H54 (cell line): ENCODE data around the gene FANCD2OS.

ENCODE experiments used
- DNase-seq: peaks from one replicate; pipeline ENCODE4 v3.0.0; 2011; ENCODE audit warnings: low spot score, mixed read lengths; ENCODE audit not compliant: insufficient read length
- FAIRE-seq: peaks from 3 replicates; lab custom pipeline; 2011; peaks lifted over from hg19 to GRCh38; lab: Jason Lieb, UNC
- POLR2A ChIP-seq: IDR thresholded peaks from 2 replicates; pipeline ENCODE4 v1.6.1; 2011; ENCODE audit warnings: low read depth, mild to moderate bottlenecking, low read length

FANCD2OS gene

GRCh38 chr3:10055097-10055496 is 53.0 kb downstream of the FANCD2OS start:
- FAIRE-seq (no peak), DNase-seq (no peak)
- TF ChIP-seq POLR2A, result no peak
